ENCODE data around the gene PTGIS.

The PTGIS gene

DNA sequence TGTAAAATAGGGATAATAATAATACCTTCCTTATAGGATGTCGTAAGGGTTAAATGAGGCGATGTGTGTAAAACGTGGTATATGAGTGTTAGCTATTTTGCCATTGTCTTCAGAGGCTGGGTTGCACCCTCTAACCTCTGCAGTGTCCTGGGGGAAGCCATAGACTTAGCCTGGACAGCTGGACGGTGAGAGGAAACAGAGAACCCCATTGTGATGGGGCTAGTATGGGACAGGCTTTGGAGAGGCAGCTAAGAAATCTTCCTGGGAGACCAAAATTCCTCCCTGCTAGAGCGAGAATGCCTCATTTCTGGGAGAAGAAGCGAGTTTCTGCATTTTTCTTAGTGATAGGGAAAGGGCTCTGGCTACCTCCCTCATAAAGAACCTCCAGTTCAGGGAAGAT is 108.3 kb downstream of the PTGIS start:
- TF ChIP-seq, protein P1, sequence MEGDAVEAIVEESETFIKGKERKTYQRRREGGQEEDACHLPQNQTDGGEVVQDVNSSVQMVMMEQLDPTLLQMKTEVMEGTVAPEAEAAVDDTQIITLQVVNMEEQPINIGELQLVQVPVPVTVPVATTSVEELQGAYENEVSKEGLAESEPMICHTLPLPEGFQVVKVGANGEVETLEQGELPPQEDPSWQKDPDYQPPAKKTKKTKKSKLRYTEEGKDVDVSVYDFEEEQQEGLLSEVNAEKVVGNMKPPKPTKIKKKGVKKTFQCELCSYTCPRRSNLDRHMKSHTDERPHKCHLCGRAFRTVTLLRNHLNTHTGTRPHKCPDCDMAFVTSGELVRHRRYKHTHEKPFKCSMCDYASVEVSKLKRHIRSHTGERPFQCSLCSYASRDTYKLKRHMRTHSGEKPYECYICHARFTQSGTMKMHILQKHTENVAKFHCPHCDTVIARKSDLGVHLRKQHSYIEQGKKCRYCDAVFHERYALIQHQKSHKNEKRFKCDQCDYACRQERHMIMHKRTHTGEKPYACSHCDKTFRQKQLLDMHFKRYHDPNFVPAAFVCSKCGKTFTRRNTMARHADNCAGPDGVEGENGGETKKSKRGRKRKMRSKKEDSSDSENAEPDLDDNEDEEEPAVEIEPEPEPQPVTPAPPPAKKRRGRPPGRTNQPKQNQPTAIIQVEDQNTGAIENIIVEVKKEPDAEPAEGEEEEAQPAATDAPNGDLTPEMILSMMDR (IDR thresholded peaks at IDR 0.05; ENCODE audit: low read depth, low read length) = no peak
- no peak for DNase-seq (ENCODE audit: extremely low read depth, low read depth)

DNA sequence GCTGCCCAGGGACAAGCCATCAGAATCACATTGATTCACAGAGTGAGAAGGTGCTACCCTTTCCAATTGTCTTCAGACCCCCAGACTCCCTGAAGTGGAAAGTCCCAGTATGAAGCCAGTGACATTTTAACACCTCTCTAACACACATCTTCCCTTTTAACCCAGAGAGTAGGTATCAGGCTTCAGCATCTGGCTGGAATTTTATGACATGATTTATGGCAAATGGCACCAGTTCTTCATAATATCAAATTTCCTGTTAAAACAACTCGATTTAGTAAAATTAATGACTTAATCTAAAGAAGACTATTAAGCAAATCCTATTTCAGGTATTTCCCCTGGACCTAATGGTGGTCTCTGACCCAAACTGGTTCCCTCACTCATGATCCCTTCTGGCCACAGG is 110.5 kb downstream of the PTGIS start:
- TF ChIP-seq, protein P1 (IDR thresholded peaks at IDR 0.05; ENCODE audit: low read depth, low read length) = no peak
- DNase-seq (ENCODE audit: extremely low read depth, low read depth) = no peak

DNA sequence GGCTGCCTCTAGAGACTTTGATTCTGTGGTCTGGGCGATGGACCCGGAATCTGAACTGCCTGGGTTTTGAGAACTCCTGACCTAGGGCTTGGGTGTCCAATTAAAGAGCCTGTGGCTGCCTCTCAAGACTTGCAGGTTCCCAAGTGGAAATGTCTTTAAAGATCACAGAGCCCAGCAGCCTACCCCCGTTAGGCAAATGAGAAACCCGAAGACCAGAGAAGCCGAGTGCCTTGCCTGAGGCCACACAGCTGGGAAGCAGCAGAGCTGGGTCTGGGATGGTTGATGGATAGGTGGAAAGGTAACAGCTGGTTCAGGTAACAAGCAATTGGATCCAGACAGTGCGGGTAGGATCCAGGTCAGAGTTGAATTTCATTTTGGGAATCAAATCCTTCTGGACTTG is 111.3 kb downstream of the PTGIS start:
- TF ChIP-seq, protein P1 (IDR thresholded peaks at IDR 0.05; ENCODE audit: low read depth, low read length) = no peak
- DNase-seq (ENCODE audit: extremely low read depth, low read depth) = no peak

DNA sequence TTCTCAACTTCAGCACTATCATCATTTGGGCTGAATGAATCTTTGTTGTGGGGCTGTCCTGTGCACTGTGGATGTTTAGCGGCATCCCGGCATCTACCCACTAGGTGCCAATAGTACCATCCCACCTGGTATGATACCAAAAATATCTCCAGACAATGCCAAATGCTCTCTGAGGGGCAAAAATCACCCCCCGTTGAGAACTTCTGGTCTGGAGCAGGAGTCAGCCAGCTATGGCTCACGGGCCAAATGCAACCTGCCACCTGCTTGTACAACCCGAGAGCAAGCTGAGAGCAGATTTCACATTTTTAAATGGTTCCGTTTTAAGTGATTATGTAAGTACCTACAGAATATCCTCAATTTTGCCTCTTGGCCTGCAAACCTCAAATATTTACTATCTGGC is 112.2 kb downstream of the PTGIS start:
- TF ChIP-seq, protein P1 (IDR thresholded peaks at IDR 0.05; ENCODE audit: low read depth, low read length) = no peak
- DNase-seq (ENCODE audit: extremely low read depth, low read depth) = no peak

Measured in AG09319 (cell line).